Activated CD8-positive, alpha-beta memory T cell treated with anti-CD3 and anti-CD28 coated beads, Interleukin-2, amount 50 U/mL, for 48 hours (primary cell): ENCODE results near the gene VWA7.
A peak's percentile ranks its signal among the peaks of the same experiment; 100 is the strongest.

Experiments used
- DNase-seq: peaks from one replicate; pipeline ENCODE4 v3.0.0-alpha.2; 2020

Gene VWA7

DNA sequence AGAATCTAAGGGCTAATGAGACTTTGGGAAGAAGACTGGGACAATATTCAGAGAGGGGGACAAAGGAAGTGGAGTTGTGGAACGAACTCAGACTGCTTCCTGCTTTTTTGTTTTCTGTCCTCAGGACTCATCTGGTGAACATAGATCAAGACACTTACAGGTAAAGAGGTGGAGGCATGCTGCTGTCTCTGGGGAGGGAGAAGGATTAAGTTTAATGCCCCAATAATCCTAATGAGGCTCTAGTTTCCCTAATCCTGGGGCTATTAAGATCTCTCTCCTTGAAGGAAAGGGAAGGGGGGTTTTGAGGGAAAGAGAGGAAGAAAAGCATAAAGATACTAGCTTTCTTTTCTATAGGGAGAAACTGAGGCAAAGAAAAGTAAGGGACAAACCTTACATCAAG is 32.7 kb downstream of the VWA7 start:
- DNase-seq: no peak

DNA sequence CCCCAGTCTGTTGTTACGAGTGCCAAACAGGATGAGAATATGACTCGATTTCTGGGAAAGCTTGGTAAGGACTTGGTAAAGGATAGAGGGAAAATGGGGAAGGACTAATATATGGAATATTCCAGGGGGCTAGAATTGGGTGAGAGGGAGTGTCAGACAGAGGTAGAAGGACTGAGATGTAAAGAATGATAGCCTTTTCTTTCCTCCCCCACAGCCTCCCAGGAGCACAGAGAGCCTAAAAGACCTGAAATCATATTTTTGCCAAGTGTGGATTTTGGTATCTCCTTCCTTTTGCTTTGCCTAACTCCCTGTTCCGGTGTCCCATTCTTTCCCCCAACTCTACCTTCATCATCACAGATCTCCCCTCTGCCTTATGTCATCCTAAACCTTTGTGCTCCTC is 34.2 kb downstream of the VWA7 start:
- DNase-seq: no peak

DNA sequence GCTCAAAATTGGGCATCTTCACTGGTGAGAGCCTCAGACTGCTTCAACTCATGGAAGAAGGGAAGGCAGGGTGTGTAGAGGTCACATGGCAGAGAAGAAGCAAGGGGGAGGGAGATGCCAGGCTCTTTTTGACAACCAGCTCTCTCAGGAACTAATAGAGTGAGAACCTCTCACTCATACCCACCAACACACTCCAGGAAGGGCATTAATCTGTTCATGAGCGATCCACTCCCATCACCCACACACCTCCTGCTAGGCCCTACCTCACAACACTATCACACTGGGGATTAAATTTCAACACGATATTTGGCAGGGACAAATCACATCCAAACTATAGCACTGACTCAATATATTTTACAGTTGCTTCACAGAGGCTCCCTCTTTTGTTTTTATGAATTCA is 35.3 kb downstream of the VWA7 start:
- DNase-seq: no peak

DNA sequence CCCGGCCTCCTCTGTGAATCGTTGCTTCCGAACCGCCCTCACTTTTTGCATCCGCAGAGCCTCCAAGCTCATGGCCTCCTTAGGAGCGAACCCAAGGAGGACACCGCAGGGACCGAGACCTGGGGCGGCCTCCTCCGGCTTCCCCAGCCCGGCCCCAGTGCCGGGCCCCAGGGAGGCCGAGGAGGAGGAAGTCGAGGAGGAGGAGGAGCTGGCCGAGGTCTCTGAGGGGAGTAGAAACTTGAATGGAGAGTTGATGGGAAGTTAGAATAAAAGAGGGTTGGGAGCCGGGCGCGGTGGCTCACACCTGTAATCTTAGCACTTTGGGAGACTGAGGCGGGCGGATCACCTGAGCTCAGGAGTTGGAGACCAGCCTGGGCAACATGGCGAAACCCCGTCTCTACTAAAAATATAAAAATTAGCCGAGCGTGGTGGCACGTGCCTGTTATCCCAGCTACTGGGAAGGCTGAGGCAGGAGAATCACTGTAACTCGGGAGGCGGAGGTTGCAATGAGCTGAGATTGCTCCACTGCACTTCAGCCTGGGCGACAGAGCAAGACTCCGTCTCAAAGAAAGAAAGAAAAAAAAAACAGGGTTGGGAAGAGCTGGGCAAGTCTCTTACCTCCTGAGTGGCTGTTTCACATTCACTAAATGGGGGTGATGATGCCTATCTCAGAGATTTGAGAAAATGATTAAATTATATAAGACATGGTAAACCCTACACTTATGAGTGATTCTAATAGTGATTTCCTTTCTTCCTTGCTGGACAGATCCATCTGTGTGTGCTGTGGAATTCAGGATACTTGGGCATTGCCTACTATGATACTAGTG is 36.5 kb downstream of the VWA7 start:
- DNase-seq: no peak

DNA sequence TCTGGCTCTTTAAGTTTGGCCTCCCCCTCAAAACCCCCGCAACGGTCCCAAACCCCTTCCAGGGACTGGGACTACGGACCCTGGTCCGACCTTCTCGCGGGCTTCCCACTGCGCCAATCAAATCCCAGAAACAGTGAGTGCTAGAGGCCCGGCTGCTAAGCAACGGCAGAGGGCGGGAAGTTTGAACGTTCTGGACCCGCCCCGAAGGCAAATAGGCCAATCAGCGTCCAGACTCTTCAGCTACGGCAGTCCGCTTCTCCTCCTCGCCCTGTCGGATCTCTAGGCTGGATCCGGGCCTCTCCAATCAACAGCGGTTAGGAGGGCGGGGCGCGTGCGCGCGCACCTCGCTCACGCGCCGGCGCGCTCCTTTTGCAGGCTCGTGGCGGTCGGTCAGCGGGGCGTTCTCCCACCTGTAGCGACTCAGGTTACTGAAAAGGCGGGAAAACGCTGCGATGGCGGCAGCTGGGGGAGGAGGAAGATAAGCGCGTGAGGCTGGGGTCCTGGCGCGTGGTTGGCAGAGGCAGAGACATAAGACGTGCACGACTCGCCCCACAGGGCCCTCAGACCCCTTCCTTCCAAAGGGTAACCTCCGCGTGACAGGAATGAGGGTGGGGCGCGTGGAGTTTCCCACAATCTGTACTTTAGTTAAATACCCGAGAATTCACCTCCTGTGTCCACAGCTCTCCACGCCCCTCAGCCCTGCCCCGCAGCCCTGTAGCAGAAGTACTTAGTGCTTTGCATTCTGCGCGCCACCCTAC is 37.3 kb downstream of the VWA7 start, which contains the start of gene MSH5:
MSH5 (plus strand) TSS at position 367 of the 758 bp plus-strand sequence. CDS start 462 bp downstream, outside the sequence.
- DNase-seq: peak; percentile 98

DNA sequence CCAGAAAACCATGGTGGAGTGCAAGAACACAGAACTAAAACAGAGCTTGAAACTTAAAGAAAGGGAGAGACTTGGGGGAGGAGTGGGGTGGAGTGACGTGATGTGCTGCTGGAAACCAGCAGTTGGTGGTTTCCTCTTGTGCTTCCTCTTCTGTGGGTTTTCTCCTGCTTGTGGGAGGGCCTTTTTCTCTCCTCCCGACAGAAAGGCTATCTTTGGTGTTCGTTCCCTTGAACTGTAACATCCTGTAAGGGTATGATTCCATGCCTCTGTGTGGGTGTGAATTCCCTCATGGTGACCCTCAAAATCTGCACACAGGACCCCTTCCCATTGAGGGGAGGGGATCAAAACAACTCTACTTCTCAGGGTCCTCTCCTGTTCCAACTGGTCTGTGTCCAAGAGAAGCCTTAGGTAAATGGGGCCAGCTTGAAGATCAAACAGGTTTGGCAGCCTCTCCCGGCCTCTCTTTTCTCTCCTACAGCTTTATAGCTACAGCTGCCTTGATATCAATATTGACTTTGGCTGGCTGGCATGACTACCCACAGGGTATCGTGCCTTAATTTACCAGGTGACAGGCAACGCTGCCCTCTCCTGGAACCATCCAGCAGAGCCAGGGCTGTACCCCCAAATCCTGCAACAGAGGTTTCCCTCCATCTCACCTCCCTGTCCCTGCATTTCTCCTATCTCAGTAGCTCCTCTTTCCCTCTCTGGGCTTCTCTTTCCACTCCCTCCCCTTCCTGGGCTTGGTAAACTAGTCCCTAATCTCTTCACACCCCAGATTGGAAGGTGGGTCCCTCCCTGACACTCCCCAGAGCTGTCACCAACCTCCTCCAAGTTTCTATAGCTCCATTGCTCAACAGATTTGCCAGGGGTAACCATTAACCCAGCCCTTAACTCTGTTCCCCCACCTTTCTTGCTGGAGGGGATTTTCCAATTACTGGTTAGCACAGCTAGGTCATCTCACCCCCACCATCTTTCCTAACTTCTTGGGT is 38.8 kb downstream of the VWA7 start:
- no peak for DNase-seq

DNA sequence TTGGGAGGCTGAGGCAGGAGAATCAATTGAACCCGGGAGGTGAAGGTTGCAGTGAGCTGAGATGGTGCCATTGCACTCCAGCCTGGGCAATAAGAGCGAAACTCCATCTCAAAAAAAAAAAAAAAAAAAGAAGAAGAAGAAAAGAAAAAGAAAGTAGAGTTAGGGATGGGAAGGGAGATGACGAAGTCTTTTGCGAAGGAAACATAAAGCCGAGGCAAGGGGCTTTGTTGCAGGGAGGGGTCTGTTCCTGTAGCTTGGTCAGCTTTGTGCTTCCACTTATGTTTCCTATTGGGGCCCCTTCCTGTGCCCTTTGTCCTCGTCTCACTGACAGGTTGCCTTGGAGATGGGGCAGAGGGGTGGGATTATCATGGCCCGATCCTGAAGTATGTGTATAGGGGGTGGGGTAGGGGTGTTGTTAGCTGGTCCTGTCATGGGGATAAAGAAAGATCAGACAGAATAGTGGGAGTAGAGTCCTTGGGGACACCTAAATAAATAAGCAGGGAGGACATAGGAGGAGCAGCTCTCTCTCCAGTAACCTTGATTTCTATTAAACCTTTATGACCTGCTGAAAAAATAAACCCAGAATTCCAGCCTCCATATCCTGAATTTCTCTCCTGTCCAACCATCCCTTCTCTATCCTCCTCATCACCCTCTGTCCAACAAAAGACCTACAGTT is 39.7 kb downstream of the VWA7 start:
- no peak for DNase-seq

DNA sequence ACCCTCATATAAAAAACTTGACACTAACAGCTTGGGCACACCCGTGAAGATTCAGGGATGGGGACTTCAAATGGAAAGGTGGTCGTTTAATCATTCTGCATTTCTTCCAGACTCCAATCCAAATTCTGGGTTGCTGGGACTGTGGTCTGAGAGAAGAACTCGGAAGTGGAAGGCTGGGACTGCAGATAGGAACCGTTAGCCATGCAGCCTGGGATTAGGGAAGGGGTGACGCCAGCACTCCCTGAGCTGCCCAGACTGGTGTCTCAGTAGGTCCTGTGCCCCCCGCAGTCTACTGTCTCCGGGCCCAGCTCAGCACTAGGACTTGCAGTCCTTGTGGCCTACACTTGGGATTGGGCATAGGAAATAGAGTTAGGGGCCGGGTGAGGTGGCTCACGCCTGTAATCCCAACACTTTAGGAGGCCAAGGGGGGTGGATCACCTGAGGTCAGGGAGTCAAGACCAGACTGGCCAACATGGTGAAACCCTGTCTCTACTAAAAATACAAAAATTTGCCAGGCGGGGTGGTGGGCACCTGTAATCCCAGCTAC is 40.3 kb downstream of the VWA7 start:
- no peak for DNase-seq

DNA sequence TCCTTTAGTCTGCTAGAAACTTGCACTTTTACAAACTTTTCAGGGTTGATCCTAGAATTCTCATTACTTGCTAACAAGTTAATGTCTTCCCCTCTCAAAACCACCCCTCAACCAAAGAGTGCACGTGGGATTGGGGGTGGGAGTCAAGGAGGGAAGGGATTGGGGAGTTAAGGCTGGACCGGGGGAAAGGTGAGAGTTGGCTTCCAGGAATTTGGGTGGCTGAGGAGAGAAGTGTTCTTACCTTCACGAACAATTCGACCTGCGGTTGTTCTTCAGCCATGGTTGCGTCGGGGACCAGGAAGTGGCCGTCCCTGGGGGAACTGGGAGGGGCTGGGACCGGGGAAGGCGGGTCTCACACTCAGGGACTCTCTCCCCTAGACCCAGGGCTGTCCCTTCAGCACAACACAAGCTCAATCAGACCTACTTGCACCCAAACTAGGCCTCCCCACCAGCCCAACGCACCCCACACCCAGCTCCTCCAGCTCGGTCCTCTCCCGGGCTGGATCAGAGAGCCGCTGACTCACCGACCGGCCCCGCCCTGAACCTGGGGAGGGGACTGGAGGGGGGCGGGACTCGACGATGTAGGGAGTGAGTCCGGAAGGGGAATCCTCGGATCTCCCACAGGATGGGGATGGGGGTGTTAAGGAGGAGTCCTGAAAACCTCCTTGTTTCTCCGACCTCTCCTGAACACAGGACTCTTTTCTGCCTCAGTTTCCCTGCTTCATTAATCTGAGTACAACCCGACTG is 40.9 kb downstream of the VWA7 start, which contains the start of gene CLIC1:
CLIC1 (minus strand) TSS at position 510 of the 747 bp plus-strand sequence; CDS start at position 280, 230 bp downstream.
- DNase-seq: peak; percentile 86

DNA sequence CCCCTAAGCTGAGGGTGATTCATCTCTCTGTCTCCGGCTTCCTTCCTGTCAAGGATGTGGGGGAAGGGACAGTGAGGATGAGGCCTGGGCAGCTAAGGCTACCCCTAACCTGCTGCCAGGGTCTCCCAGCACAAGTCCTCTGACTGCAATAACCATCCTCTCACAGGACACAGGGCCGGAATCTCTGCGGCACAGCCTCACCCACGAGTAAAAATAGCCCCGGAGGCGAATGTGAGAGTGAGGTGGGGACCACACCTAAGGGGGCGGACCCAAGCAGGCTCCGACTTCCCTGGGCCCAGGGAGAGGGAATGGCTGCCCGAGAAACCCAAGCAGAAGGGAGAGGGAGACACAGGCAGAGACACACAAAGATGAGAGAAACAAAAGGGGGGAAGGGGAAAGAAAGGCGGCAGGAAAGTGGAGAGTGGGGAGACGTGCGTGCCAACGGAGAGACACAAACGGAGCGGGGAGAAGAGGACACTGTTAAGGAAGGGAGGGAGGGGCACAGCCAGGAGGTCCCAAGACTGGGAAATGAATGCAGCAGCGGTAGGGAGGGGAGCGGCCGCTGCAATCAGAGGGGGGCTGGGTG is 42.2 kb downstream of the VWA7 start:
- peak; percentile 74 for DNase-seq

DNA sequence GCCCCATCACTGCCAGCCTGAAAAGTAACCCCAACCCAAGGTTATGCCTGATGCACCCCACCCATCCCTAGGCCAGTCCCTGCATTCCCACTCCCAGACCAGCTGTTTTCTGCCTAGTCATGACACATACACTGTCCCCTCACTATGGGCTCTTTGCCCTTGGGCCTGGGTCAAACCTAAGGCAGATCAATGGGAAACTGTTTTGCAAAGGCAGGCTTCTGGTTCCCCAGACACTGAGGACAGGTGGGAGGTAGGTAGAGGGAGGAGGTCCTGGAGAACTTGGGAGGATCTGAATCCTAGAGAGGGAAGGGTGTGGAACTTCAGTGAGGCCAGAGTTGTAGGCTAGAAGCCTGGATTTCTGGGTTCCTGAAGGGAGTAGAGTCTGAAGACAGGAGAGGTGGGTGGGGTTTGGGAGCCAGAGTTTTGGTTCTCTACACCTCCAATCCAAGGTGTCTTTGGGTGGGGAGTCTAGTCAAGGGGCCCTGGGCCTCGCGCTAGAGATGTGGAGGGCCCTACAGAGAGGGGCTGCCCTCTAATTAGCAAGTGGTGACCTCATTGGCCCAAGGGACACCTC is 42.8 kb downstream of the VWA7 start:
- no peak for DNase-seq

DNA sequence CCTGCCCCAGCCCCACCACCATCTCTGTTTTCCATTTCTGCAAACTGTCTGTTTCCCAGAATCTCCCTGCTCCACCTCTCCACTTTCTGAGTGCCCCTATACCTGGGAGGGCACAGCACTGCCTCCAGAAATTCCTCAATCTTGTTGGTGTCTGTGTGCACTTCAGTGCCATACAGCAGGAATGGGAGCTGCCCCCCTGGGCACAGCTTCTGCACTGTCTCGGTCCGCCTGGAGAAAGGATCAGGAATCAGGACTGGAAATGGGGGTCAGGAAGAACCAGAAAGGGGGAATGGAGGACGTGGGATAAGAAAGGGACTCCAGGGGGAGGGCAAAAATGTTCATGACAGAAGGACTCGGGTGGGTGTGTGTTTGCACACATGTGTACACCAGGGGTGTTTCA is 43.4 kb downstream of the VWA7 start:
- no peak for DNase-seq

DNA sequence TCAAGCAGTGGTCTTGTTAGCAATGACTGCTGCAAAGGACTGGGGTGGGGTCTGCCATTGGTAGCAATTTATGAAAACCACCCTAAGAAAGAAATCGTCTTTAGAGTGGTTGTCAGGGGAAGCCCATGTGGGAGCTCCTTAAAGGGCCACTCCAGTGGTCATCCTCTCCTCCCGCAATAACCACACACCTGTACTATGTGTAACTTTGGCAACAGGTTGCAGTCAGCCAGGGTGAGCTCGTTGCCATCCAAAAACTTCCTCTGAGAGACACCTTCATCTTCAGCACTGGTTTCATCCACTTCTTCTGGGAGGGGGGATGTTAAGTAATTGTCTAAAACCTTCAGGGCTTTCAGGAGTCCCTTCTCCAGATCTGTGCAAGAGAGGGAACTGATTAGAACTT is 45.1 kb downstream of the VWA7 start:
- DNase-seq: no peak

DNA sequence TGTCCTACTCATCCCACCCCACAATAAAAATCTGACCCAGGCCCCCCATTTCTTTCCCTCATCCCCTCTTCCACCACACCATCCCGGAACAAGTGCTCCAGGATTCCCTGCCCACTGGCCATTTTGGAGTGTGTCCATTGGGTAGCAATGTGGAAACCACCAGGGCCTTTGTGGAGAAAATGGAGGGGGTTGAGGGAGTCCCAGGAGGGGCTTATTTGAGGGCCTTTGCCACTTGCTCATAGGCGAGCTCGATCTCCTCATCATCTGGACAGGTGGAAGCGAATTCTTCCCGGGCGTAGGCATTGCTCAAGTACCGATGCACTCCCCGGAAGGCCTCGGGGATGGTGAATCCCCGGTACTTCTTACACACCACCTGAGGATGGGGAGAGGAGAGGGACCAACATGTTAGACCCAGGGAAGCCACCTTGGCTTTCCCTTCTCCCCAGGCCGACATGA is 46.5 kb downstream of the VWA7 start:
- no peak for DNase-seq

DNA sequence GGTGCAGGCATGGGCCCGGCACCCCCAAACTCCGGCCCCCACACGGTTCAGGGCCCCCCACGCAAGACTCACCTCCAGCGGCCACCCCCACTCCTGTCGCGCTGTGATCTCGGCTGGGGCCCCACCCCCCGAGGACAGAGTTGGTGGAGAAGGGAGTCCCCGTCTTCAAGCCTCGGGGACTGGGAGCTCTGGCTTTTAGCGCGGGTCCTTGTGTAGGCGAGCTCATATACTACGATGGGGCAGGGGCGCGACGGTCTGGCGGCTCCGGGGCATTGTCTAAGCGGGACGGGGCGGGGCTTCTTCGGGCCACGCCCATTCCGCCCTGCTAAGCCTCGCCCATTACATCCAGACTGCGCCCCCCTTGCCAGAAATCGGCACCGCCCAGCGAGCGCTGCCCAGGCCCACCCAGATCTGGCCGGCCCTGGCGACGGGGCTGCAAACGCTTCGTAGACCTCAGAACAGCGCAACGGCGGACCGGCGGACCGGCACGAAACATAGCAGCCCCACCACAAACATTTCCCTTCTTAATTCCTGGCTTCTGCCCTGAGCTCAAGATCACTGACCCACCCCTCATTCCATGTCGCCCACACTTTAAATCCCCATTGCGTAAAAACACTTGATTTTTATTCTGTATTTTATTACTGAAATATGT is 47.0 kb downstream of the VWA7 start:
- DNase-seq: peak; percentile 87

DNA sequence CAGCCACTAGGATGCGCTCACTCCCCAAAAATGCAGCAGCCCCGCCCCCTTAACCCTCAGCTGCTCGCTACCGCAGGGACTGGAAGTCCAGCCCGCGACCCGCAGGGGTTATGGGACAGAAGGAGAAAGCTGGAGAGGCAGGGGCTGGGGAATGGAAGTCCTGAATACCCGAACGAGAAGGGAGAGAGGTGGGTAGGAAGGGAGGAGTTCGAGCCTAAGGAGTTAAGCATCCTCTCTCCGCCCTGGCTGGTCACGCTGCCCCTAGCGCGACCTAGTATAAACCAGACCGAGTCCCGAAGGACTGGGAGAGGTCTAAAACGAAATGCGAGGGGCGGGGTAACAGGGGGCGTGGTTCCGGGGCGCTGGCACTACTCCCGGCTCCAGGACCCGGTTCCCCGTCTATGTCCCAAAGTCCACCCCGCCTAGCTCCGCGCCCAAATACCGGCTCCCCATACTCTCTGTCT is 47.6 kb downstream of the VWA7 start:
- DNase-seq: peak; percentile 88

DNA sequence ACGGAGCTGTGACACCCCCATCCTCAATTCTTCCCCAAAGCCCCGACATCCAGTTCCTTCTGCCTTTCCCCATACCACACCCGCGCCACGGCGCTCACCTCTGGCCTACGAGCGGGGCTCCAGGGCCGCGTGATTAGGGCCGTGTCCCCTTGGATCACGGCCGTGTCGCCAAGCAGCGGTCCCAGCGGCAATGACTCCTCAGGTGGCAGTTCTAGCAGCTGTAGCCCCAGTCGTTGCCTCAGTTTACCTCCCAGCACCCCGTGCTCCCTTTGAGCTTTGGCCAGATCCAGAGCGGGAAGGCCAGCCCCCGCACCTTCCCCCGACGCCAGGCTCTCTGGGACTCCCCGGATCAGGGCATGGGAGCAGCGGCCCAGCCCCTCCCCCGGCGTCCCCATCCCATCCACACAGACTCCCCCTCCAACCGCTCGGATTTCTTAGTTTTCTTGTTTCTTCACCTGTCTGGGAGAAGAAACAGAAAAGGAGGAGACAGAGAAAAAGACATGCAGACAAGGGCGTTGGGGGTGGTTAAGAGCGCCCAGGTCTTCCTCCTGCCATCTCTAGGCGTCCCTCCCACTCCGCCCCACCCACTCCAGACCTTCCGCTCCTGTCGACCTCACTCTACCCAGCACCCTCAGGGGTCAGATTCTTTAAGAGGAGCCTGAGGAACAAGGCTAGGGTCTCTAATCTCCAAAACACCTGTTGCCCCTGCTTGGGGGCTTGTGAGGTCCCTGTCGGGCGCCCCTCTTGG is 48.2 kb downstream of the VWA7 start, which contains the start of gene DDAH2:
DDAH2 (minus strand) TSS at position 533 of the 748 bp plus-strand sequence; CDS start at position 395, 138 bp downstream.
- DNase-seq: no peak
